B cell (primary cell): ENCODE measurements around the gene GPR35. TPM values are rescaled to one million over a fixed set of nuclear protein-coding genes. Genes with fewer than 3 reads are reported as not detected.

Experiments used
- ATAC-seq: fragments of 200-7000 bp; cut with Tn5 transposase; one replicate; pipeline ENCODE4 v1.10.0; 2021; ENCODE audit warnings: low read depth, mild to moderate bottlenecking, moderate number of reproducible peaks, moderate library complexity
- CTCF ChIA-PET: fragments of 350-600 bp; sonication (Branson Sonifier 250); formaldehyde crosslinking; loops from one replicate; lab custom pipeline; 2021; ENCODE audit warnings: antibody characterized with exemption, inconsistent platforms; lab: Charles Lee
- POLR2A ChIA-PET: fragments of 350-600 bp; sonication (Branson Sonifier 250); formaldehyde crosslinking; loops from one replicate; lab custom pipeline; 2021; ENCODE audit warnings: antibody characterized with exemption; lab: Charles Lee
- DNase-seq: peaks from one replicate; pipeline ENCODE4 v3.0.0; 2013
- H2AFZ ChIP-seq: 2 replicates; pipeline ENCODE4 v1.6.1; 2012; ENCODE audit warnings: mild to moderate bottlenecking, low read depth, low read length; ENCODE audit not compliant: insufficient read depth, poor library complexity, severe bottlenecking
- H3K27ac ChIP-seq, 2 donors: 1 replicate in 1 of 2; 2 replicates in 1 of 2; pipeline ENCODE4 v1.5.1; 2012 to 2013; ENCODE audit warnings: low read length in 2 of 2, mild to moderate bottlenecking in 2 of 2, moderate library complexity in 1 of 2
- H3K27me3 ChIP-seq, 4 experiments: fragments of 200-600 bp in 1 of 4; sonication (generic) in 1 of 4; replicated peaks in 1 of 4; 1 replicate in 2 of 4; 2 replicates in 2 of 4; pipeline versions ENCODE4 v1.6.1 to v1.7.0; 2013 to 2016; ENCODE audit warnings: low read length in 3 of 4, mild to moderate bottlenecking in 2 of 4, mixed read lengths in 1 of 4, moderate library complexity in 1 of 4; ENCODE audit not compliant: insufficient read depth in 4 of 4, control insufficient read depth in 3 of 4; ENCODE audit errors: control extremely low read depth in 1 of 4
- H3K36me3 ChIP-seq, 2 experiments: replicated peaks in 1 of 2; 1 replicate in 1 of 2; 2 replicates in 1 of 2; pipeline versions ENCODE4 v1.6.1 to v1.7.1; 2013; ENCODE audit warnings: low read length in 1 of 2; ENCODE audit not compliant: insufficient read depth in 2 of 2, control insufficient read depth in 1 of 2; ENCODE audit errors: control extremely low read depth in 1 of 2, extremely low read depth in 1 of 2
- H3K4me1 ChIP-seq, 2 donors: fragments of 200-600 bp in 1 of 2; sonication (generic) in 1 of 2; 1 replicate in 1 of 2; 2 replicates in 1 of 2; pipeline versions ENCODE4 v1.5.1 to v1.6.1; 2013 to 2017; ENCODE audit warnings: low read length in 2 of 2; ENCODE audit not compliant: control insufficient read depth in 2 of 2, insufficient read depth in 2 of 2
- H3K4me2 ChIP-seq: replicated peaks from 2 replicates; pipeline ENCODE3; 2012; ENCODE audit warnings: mild to moderate bottlenecking, low read depth, low read length; ENCODE audit not compliant: poor library complexity, severe bottlenecking
- H3K4me3 ChIP-seq, 5 experiments: fragments of 200-600 bp in 1 of 5; sonication (generic) in 1 of 5; 1 replicate in 3 of 5; 2 replicates in 2 of 5; pipeline versions ENCODE4 v1.5.1 to v1.7.0; 2011 to 2016; ENCODE audit warnings: low read length in 4 of 5, mild to moderate bottlenecking in 4 of 5, low read depth in 2 of 5, control low read depth in 1 of 5, moderate library complexity in 1 of 5; ENCODE audit not compliant: insufficient read depth in 1 of 5; ENCODE audit errors: control extremely low read depth in 1 of 5, extremely low read depth in 1 of 5
- H3K79me2 ChIP-seq: fragments of 200-600 bp; sonication (generic); one replicate; pipeline ENCODE4 v1.6.0; 2016; ENCODE audit warnings: low read length; ENCODE audit not compliant: control insufficient read depth, insufficient read depth
- H3K9ac ChIP-seq: fragments of 200-600 bp; sonication (generic); 2 replicates; pipeline ENCODE4 v1.6.1; 2017; ENCODE audit warnings: mild to moderate bottlenecking, low read length, moderate library complexity
- H3K9me3 ChIP-seq, 3 donors: one replicate each; pipeline versions ENCODE4 v1.6.1 to v1.7.1; 2013; ENCODE audit warnings: low read length in 2 of 3; ENCODE audit not compliant: control insufficient read depth in 2 of 3, insufficient read depth in 1 of 3; ENCODE audit errors: control extremely low read depth in 1 of 3
- H4K20me1 ChIP-seq: 2 replicates; pipeline ENCODE4 v1.6.0; 2012; ENCODE audit warnings: mild to moderate bottlenecking, low read length; ENCODE audit not compliant: insufficient read depth, control insufficient read depth, poor library complexity, severe bottlenecking
- H3K27ac Mint-ChIP-seq: one replicate; pipeline ENCODE4 v1.8.0; 2021; ENCODE audit warnings: mixed read lengths
- H3K27me3 Mint-ChIP-seq: one replicate; pipeline ENCODE4 v1.8.0; 2021; ENCODE audit warnings: mixed read lengths
- H3K4me1 Mint-ChIP-seq: one replicate; pipeline ENCODE4 v1.8.0; 2021; ENCODE audit warnings: mixed read lengths
- H3K4me3 Mint-ChIP-seq: one replicate; pipeline ENCODE4 v1.8.0; 2021; ENCODE audit warnings: mixed read lengths
- H3K9me3 Mint-ChIP-seq: one replicate; pipeline ENCODE4 v1.8.0; 2022; ENCODE audit warnings: mixed read lengths; ENCODE audit not compliant: insufficient read depth
- CTCF ChIP-seq: fragments of 200-600 bp; IDR thresholded peaks from one replicate; pipeline ENCODE4 v1.8.0; 2022; ENCODE audit warnings: antibody characterized with exemption, mild to moderate bottlenecking
- EZH2 ChIP-seq: IDR thresholded peaks from 2 replicates; pipeline ENCODE4 v1.6.1; 2012; ENCODE audit warnings: borderline replicate concordance, low read depth, mild to moderate bottlenecking, moderate library complexity, low read length; ENCODE audit not compliant: insufficient read depth, poor library complexity, severe bottlenecking
- WGBS: methylation state at CpG from one replicate; pipeline ENCODE4 v1.1.5; 2013; ENCODE audit warnings: missing lambda C conversion rate; ENCODE audit not compliant: insufficient coverage; 5-methylcytosine and 5-hydroxymethylcytosine counted together
- intact Hi-C: fragments of 100-400 bp; cut with micrococcal nuclease; formaldehyde crosslinking; loops from one replicate; pipeline ENCODE4 v1.10.0; 2022
- polyA plus RNA-seq: library from polyadenylated mRNA; depleted of rRNA; stranded (reverse); fragments of >200 nt; gene quantifications from 2 replicates; pipeline ENCODE4 v1.2.3, GENCODE V29; 2012
- total RNA-seq, 2 donors: library from RNA; stranded (reverse); fragments of 120-200 nt in 1 of 2; gene quantifications; 1 replicate in 1 of 2; 2 replicates in 1 of 2; pipeline versions ENCODE4 v1.2.3 to v1.2.4, GENCODE V29; 2013 to 2022

The GPR35 gene
- total and polyA plus RNA-seq, 2 donors (not counting 1 experiment from before 2014, with no cell fraction given) = 1.8 to 9.6 TPM

DNA sequence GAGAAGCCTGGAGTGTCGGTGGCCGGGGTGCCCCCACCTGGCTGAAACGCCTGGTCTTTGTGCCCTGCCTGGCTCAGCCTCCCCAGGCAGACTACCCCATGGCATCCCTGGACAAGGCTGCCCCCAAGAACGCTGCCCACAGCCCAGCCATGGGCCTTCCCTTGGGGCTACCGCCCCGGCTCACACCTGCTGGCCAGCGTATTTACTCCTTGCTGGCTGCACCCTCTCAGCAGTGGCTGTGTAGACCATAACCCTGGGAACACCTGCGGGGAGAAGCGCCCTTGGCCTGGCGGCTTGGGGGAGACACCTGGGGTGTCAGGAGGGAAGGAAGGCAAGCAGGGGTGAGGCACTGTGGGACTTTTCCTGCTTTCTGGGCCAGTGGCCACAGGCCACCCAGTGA lies 21.4 kb upstream of the GPR35 start:
- Histone ChIP-seq H3K27me3 (no peaks in the 10 kb centered on the region), H3K79me2 (no peaks in the 10 kb centered on the region), H3K36me3 (peaks cover 0 to 2% of the 10 kb centered on the region in 2 experiments), H3K4me3 (no peak overlapping the region), H3K9ac (no peak overlapping the region), H3K9me3 (no peaks in the 10 kb centered on the region), H2AFZ (no peak overlapping the region), H3K27ac (no peak overlapping the region), H4K20me1 (no peaks in the 10 kb centered on the region), H3K4me1 (no peaks in the 10 kb centered on the region), H3K4me2 (no peak overlapping the region)
- WGBS = 91% methylated on average over 9 of the region's 10 CpGs
- Mint-ChIP-seq H3K4me1 (no peaks in the 10 kb centered on the region), H3K9me3 (no peaks in the 10 kb centered on the region), H3K27me3 (no peaks in the 10 kb centered on the region), H3K4me3 (no peak overlapping the region), H3K27ac (no peak overlapping the region)
- intact Hi-C loops = no loop called here
- ATAC-seq = no peak
- CTCF ChIA-PET = no interaction called here
- POLR2A ChIA-PET = no interaction called here
- DNase-seq = no peak
- TF ChIP-seq EZH2 = no peak
- TF ChIP-seq CTCF = no peak

GRCh38 chr2:240604291-240604938 lies 20.9 kb upstream of the GPR35 start:
- no peaks in the 10 kb centered on the region for H3K4me1 ChIP-seq
- Mint-ChIP-seq H3K4me3 (no peak overlapping the region), H3K4me1 (no peaks in the 10 kb centered on the region), H3K9me3 (no peaks in the 10 kb centered on the region), H3K27ac (no peak overlapping the region), H3K27me3 (no peaks in the 10 kb centered on the region)
- no peak overlapping the region for H3K4me3 ChIP-seq
- DNase-seq (no peak), ATAC-seq (no peak)
- peaks cover 0 to under 1% of the 10 kb centered on the region in 2 experiments for H3K36me3 ChIP-seq
- H3K9ac ChIP-seq = no peak overlapping the region
- intact Hi-C loops = no loop called here
- no peaks in the 10 kb centered on the region for H3K9me3 ChIP-seq
- H3K79me2 ChIP-seq = no peaks in the 10 kb centered on the region
- no peak overlapping the region for H3K4me2 ChIP-seq
- POLR2A ChIA-PET = no interaction called here
- TF ChIP-seq CTCF (no peak), EZH2 (no peak)
- no peaks in the 10 kb centered on the region for H3K27me3 ChIP-seq
- CTCF ChIA-PET = no interaction called here
- H2AFZ ChIP-seq = no peak overlapping the region
- H3K27ac ChIP-seq = no peak overlapping the region
- 89% methylated on average over 9 of the region's 11 CpGs for WGBS
- no peaks in the 10 kb centered on the region for H4K20me1 ChIP-seq
